H1 (cell line): ENCODE data around the gene NEK10.

ENCODE experiments used
- EP300 ChIP-seq, 2 experiments: IDR thresholded peaks; 1 replicate in 1 of 2; 2 replicates in 1 of 2; pipeline ENCODE4 v1.6.1; 2011 to 2012; ENCODE audit warnings: low read depth in 2 of 2, low read length in 2 of 2, mild to moderate bottlenecking in 2 of 2, borderline replicate concordance in 1 of 2, inconsistent platforms in 1 of 2, moderate library complexity in 1 of 2
- NRF1 ChIP-seq: IDR thresholded peaks from 2 replicates; pipeline ENCODE4 v1.6.1; 2011; ENCODE audit warnings: mild to moderate bottlenecking, low read depth, low read length, improper control_type of control experiment
- TAF1 ChIP-seq: IDR thresholded peaks from 2 replicates; pipeline ENCODE4 v1.6.1; 2011; ENCODE audit warnings: mild to moderate bottlenecking, low read depth, low read length
- TF ChIP-seq, protein P1 (sequence below), 3 experiments: IDR thresholded peaks; 1 replicate in 2 of 3; 2 replicates in 1 of 3; pipeline versions ENCODE4 v1.5.1 to v1.6.1; 2011; ENCODE audit warnings: low read length in 3 of 3, mild to moderate bottlenecking in 3 of 3, inconsistent platforms in 2 of 3, low read depth in 1 of 3, moderate library complexity in 1 of 3; ENCODE audit not compliant: insufficient read depth in 1 of 3; ENCODE audit errors: control extremely low read depth in 1 of 3

- TF ChIP-seq NRF1 (no peak), TAF1 (no peak), EP300 (IDR thresholded peaks at IDR 0.05; ENCODE audit: borderline replicate concordance in 1 of 2, low read depth in 2 of 2, low read length in 2 of 2) (no peak)
- TF ChIP-seq, protein P1, sequence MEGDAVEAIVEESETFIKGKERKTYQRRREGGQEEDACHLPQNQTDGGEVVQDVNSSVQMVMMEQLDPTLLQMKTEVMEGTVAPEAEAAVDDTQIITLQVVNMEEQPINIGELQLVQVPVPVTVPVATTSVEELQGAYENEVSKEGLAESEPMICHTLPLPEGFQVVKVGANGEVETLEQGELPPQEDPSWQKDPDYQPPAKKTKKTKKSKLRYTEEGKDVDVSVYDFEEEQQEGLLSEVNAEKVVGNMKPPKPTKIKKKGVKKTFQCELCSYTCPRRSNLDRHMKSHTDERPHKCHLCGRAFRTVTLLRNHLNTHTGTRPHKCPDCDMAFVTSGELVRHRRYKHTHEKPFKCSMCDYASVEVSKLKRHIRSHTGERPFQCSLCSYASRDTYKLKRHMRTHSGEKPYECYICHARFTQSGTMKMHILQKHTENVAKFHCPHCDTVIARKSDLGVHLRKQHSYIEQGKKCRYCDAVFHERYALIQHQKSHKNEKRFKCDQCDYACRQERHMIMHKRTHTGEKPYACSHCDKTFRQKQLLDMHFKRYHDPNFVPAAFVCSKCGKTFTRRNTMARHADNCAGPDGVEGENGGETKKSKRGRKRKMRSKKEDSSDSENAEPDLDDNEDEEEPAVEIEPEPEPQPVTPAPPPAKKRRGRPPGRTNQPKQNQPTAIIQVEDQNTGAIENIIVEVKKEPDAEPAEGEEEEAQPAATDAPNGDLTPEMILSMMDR (IDR thresholded peaks at IDR 0.05; ENCODE audit: control extremely low read depth in 1 of 3, insufficient read depth in 1 of 3, low read depth in 1 of 3, low read length in 3 of 3) = no peak
Observed at GRCh38 chr3:27110020-27110419, 259.2 kb downstream of the NEK10 start.
